HG03135 (cell line): ENCODE measurements around the gene RNF207.

Source experiments
- ATAC-seq: cut with Tn5 transposase; IDR thresholded peaks from one replicate; pipeline ENCODE4 v1.9.1; 2021; ENCODE audit warnings: mild to moderate bottlenecking, moderate library complexity; ENCODE audit not compliant: unreplicated experiment

RNF207 gene

DNA sequence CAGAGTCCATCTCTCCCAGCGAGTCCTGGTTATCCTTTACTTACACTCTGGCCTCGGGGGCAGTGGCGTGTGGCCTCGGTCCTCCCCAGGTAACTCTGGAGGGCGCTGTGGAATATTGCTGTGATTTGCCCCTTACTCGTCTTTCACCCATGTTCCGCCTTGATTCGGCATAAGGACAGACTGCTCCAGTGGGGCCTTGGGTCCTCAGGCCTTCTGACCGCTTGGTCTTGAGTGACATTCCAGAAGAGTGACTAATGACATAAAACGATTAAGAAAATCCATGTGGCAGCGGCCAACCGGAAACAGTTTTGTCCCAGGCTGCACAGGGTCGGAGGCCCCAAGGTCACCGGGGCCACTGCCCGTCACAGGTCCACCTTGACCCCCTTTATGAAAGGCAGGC lies 18.8 kb downstream of the RNF207 start:
- no peak for ATAC-seq

DNA sequence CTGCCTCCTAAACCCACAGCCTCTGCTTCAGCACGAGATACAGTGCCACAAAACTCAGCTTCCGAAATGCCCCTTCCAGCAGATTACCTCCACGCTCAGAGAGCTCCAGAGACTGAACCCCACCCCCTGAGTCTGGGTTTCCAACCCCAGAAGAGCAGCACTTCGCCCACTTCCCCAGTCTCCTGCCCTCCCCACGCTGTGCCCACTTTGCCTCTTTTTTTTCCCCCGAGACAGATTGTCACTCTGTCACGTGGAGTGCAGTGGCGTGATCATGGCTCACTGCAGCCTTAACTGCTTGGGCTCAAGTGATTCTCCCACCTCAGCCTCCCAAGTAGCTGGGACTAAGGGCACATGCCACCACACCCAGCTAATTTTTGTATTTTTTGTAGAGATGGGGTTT lies 19.7 kb downstream of the RNF207 start:
- no peak for ATAC-seq

DNA sequence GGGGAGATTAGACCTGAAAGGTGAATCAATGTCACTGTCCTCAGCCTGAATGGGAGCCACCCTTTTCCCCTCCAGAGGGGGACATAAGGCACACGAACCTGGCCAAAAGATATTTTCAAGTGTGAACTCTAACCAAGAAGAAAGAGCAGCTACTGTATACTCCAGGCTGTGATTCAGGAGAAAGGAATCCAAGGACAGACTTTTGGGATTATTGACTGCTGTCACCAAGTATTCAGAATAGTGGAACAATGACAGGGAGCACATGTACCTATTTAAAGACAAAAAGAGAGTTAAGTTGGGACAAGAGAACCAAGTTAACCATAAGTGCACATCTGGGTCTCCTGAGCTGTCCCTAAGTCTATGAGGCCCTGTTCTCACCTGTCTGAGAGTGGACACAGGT lies 27.5 kb downstream of the RNF207 start:
- ATAC-seq: no peak

DNA sequence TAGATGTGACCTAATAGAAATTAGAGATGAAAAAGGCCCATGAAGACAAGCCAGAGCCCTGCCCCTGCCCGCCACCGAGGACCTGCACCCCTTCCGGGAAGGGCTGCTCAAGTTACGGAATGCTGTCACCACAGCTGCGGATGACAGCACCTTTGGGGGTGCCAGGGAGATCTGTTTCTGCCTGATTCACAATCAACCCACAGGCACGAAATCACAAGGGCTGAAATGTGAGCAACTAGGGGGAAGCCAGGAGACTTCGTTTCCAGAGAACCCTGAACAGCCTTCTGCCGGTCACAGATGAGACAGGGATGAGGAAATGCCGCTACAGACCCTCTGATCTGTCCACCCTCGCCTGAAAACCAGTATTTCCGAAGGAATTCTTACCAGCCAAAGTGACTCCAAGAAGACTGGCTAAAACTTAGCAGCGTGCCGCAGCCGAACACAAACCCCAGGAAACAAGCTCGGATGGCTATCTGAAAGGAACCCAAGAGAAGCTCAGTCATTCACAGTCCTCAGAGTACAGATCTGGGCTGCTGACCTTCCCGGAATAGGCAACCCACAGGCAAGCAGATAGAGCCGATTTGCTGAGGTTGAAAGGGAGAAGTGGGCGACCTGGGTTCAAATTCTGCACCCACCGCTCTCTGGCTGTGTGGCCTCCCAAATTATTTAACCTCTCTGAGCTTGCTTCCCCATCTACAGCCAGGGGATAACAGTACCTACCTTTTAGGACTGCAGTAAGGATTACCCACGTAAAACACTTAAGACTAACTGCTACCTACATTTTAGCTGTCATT lies 28.8 kb downstream of the RNF207 start:
- ATAC-seq: no peak

DNA sequence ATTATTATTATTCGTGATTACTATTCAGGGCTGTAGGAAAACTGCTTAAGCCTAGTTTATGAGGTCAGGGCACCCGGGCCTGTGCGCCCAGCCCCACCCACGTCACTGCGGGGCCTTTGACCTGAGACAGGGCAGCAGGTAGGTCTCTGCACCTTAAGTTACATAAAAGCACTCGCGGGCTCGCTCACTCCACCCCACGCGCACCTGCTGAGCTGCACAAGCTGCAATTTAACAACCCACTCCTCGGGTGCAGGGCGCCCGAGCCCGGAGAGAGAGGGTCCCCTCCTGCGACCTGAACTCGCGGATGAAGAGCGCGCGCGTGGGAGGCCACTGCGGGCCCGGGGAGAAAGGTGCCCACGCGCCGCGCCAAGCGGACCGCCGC lies 29.4 kb downstream of the RNF207 start:
- ATAC-seq: no peak

DNA sequence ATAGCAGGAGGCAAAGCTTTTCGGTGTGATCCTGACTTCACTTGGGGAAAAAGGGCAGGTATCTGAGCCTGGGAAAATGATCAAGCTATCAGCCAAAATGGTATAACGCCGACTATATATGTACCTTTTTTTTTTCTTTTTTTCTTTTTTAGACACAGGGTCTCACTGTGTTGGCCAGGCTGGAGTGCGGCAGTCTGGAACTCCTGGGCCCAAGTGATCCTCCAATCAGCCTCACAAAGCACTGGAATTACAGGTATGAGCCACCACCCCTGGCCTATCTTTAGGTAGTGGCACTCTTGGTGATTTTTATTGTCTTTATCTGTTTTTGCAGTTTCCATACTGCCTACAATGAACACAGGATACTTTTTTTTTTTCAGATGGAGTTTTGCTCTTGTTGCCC lies 31.2 kb downstream of the RNF207 start:
- ATAC-seq: no peak

DNA sequence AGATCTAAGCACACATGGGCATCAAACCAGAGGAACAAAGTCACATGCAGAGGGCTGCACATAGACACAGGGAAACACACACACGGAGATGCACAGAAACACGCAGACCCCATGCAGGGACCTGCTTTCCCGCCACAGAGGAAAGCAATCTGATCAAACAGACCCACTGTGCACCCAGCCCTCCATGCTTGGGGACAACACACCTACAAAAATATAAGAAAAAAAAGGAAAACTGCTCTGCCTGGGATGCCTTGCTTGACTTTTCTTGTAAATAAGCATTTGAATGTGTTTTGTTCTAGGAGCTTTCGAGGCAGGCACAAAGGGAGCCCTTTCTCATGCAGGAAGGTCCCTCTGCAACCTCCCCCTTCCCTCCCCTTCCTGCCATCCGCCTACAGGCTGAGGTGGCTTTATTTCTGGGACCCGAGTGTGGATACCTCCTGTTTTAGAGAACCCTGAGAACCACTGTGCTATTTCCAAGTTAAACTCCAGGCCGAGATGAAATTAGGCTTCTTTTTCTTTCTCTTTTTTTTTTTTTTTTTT lies 33.4 kb downstream of the RNF207 start:
- ATAC-seq: no peak

DNA sequence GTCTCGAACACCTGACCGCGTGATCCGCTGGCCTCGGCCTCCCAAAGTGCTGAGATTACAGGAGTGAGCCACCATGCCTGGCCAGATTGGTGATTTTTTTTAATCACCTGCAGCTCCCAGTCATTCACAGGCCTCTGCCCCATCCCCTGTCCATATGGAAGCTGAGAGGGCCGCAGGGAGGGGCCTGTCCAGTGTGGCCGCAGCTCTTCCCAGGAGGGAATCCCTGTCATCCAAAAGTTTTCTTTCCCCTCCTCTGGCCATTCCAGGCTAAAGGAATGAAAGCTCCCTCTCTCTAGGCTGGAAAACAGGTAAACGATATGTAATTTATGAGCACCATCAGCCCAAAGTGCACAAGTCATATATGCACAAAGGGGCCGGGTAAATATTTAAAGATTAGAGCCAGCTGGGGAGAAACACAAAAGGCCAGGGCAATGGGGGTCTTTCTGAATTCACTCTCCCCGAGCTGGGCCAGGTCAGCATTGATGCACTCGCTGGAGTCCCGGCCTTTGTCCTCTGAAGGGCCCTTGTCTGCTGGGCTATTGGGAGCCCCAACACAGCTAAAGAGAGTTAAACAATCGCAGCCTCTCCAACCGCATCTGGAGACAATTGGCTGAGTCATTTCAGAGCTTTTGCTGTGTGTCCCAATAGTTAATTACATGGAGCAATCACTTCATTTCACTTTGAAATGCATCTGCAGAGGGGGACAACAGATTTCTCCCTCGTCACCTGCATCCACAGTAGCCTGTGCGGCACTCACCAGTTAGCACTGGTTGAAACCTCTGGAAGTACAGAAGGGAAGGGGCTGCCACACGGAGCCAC lies 34.2 kb downstream of the RNF207 start:
- no peak for ATAC-seq

DNA sequence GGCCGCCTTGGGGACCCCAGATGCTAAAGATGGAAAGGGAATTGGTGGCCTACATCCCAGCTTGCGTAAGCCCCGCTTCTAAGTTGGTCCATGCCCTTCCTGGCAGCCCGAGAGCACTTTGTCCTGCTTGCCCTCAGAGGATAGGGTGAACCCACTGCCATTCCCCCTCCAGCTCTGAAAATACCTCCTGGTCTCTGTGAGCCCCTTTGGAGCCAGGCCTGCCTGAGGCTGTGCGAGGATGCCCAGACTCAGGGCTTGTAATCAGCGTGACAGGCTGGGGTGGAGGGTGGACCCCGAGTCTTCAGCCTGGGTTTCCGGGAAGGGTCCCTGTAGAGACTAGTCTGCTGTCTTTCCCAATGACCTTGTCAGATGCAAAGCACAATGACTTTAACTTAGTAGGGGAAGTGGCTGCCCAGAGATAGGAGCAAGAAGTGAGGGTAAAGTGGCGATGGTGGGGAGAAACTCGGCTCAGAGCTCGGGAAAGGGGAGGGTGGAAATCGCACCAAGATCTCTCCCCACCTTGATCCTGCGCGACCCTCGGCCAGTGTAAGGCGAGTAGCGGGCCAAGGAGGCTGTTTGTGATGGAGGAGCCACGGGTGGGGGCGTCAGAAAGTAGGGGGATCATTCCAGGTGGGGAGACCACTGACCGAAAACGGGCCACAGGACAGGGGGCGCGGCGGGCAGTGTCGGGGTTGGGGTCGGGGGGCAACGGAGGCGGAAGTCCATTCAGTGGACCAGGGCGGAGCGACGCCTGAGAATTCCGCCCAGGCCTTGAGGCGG lies 35.4 kb downstream of the RNF207 start:
- no peak for ATAC-seq

DNA sequence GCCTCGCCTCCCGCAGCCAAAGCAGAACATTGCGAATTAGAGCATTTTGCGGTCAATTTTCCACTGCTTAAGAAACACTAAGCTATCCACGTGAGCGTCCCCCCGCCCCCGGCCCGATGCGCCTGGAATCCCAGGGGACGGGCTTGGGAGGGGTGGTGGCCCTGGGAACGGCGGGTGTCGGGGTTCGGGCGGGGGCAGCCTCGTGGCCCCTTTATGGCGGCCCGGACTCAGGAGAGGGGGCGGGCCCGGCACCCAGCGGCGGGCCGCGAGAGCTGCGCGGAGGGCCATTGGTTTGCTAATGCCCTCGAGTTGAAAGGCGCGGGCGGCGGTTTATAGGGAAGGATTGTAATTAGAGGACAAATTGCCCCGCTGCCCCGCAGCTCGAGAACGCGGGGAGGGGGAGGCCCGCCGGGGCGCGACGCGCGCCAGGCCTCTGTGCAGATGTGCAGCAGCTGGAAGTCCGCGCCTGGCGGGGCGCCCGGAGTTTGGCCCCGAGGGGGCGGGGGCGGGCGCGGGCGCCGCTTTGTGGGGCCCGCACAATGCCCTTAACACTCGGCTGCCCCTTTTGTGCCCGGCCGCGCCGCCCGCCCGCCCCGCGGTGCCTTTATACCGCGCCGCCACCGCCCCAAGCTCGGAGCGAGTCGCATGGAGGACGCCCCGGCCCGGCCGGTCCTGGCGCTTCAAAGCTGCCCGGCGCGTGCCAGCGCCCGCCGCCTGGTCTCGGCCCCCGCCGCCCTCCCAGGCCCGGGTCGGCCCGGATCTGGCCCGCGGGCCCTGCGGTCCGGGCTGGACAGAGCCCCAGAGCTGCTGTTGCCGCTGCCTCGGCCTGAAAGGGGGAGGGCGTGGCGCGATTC lies 36.2 kb downstream of the RNF207 start:
- no peak for ATAC-seq

DNA sequence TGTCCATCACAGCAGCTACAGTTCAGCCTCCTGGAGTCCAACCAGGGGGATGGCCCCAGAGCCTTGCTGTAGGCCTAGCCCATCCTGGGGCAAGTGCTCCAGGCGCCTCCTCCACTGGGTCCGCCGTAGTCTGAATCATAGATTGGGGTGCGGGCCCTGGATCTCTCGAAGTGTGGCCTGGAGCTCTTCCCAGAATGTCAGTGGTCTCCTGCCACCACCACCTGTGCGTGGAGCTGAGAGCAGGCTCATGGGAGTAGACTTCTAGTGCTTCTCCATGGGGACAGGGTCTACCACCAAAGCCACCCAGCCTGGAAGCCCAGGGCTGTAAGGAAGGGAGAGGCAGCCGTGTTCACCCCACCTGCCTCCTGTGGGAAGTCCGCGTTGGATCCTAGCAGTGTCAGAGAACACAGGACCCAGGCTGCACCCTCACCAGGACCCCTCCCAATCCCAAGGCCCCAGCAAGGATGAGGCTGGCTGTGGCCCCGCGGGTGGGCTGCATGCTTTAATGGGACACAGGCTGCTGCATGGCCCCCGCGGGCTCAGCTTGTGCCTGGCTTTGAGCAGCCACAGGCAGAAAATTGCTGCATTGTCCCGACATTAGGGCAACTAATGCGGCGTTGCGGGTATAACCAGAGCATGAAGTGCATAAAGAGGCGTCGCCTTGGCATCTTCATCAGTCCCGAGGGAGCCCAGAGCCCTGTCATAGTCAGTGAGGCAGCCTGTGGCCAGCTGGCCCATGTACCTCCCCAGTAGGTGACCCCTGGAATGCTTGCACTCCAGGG lies 37.3 kb downstream of the RNF207 start:
- no peak for ATAC-seq

DNA sequence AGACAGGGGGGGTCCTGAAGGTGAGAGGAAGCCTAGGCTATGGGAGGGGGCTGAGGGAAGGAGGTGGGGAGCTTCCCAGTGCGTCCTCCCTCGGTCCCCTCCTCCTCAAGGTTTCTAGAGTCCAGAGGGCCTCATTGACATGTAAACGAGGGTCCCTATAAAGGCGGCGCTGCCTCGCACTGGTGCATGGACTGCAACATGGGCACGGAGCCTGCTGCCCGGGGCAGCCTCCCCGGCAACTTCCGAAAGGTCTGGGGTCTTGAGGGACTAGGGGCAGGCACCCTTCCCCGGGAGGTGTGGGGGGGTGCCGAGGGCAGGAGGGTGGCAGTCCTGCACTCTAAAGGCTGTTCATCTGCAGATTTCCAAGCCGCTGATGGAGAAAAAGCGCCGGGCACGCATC lies 38.1 kb downstream of the RNF207 start, which contains the start of gene HES3:
TSS of gene HES3 (plus strand) at position 187 of the 400 bp plus-strand sequence. CDS start at position 374, 187 bp downstream.
- ATAC-seq: no peak

DNA sequence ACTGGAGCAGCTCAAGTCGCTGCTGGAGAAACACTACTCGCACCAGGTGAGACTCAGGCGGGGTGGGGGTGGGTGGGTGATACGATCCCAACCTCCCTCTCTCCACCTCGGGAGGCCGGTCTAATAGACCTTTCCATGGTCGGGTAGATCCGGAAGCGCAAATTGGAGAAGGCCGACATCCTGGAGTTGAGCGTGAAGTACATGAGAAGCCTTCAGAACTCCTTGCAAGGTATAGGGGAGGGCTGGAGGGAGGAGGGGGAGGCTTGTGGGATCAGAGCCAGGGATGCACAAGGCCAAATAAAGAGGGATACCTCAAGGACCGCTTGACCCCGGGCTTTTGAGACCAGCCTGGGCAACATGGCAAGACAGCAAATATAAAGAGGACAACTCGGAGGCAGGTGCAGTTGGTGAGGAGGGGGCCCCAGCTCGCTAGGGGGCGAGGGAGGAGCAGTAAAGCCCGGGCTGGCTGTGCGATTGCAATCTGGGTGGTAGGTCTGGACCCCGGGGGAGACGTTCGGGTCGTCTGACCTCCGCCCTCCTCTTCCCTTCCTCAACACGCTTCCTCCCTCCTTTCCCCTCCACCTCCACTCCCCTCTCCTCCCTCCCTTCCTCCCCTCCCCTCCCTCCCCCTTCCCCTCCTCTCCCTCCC lies 38.6 kb downstream of the RNF207 start:
- no peak for ATAC-seq

DNA sequence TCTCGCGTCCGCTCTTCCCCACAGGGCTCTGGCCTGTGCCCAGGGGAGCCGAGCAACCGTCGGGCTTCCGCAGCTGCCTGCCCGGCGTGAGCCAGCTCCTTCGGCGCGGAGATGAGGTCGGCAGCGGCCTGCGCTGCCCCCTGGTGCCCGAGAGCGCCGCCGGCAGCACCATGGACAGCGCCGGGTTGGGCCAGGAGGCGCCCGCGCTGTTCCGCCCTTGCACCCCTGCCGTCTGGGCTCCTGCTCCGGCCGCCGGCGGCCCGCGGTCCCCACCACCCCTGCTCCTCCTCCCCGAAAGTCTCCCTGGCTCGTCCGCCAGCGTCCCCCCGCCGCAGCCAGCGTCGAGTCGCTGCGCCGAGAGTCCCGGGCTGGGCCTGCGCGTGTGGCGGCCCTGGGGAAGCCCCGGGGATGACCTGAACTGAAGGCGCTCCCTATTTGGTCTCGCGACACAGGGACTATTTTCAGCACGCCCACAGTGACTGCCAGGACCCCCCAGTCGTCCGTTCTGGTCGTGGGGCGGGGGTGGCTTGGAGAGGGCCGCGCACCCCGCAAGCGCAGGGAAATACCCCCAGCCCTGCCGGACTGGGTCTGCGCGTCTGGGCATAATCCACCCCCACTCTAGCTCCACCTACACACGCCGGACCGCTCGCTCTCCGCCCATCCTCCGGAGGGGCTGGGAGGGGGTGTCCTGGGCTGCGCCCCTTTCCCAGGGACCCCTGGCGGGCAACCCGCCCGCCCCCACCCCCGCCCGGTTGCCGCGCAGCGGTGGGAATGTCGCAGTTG lies 39.4 kb downstream of the RNF207 start:
- peak; percentile 49 for ATAC-seq

DNA sequence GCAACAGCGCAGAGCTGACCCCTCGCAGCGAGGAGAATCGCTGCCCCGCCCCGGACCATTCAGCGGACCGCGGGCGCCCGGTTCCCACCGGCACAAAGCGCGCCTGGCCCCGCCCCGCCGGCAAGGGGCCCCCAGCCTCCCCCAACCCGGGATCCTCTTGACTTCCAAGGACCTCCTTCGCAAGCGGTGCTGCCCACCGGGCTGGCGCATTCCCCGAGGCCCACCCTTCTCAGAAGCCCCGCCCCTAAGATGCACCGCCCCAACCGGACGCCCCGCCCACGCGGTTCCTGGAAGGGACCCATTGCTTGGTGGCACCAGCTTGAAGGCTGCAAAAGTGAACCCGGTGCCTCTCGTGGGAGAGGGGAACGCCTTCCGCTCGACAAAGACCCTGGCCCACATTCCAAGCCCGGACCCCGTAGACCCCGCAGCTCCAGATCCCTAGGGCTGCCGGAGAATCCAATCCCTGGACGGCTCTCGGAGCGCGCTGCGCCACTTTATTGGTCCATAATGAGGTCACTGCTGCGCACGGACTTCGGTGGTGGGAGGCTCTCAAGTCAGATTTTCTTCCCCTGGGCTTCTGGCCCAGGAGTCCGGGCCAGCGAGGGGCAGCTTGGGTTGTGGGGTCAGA lies 40.1 kb downstream of the RNF207 start:
- ATAC-seq: no peak

DNA sequence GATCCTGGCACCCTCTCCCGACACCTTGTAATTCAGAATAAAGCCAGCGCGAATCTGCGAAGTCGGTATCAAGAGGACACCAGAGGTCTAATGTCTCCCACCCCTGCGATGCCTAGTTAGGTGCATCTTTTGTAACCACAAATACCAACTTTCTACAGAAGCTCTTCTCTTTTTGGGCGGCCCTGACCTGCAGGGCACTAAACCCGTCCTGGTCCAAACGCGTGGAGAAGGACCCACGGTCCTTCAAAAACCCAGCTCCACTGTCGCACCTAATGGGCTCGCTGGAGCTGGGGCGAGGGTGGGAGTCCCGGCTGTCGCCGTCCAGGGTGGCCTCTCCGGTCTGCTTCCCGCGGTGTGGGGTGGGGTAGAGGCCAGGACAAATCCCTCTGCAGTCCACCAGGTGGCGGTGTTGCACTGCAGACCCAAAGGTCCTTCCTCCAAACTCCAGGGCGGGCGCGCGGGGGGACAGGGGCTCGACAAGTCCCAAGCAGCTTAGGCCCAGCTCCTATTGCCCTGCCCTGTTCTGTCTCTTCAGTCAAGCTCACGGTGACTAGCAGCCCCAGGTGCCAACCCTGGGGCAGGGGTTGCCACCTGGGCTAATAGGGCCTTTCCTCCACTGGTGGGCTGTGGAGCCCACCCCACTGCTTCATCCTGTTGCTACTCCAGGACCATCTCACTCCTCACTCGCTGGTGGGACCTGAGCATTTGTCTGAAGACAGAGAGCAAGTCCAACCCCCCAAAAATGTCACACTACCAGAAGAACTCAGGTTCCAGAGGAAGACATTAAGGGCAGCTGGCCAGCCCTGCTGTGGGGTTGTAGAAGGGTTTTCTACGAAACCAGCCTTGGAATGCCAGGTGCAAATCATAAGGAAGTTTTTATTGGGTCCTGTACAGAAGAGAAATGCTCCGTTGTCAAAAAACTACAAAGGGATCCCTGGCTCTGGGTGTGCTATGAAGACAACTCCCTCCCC lies 40.9 kb downstream of the RNF207 start:
- ATAC-seq: no peak

DNA sequence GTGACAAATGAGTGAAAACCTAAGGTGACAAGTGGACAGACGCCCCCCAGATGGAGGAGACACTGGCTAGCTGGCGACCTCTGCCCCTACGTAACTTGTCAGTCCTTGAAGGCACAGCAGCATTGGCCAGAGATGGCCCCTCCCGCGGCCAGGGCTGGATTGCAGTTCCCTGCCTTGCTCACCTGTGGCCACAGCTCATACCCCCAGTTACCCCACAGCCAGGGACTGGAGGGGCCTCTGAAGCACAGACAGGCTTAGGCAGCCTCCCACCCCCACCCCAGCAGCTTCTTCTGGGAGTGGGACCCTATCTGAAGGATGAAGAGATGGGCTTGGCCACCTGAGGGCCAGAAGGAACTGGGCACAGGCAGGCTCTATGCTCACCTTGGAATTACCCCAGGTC lies 41.7 kb downstream of the RNF207 start:
- ATAC-seq: no peak
